WTC11 (cell line): ENCODE data around the gene SLC25A17. TPM values are rescaled to one million over a fixed set of nuclear protein-coding genes. Genes with fewer than 3 reads are reported as not detected.
"Not testable (repeated sequence)": the region's sequence is repeated elsewhere in the genome, so short reads cannot be mapped to it uniquely, and the experiment has no call there.

Experiments
- ATAC-seq: fragments of 200-7000 bp; cut with Tn5 transposase; 2 replicates; pipeline ENCODE4 v1.10.0; 2021; ENCODE audit warnings: mild to moderate bottlenecking, moderate library complexity
- Bru-seq: library from RNA; stranded (reverse); fragments of 400-500 nt; gene quantifications from one replicate; lab custom pipeline; 2021; lab: Mats Ljungman, UMichigan
- CTCF ChIA-PET: fragments of 300-600 bp; sonication (Branson Sonifier 250); formaldehyde crosslinking; loops from one replicate; lab custom pipeline; 2021; ENCODE audit warnings: antibody characterized with exemption; lab: Charles Lee
- POLR2A ChIA-PET: fragments of 350-600 bp; sonication (Branson Sonifier 250); formaldehyde crosslinking; loops from one replicate; lab custom pipeline; 2021; ENCODE audit warnings: antibody characterized with exemption; lab: Charles Lee
- DNase-seq: peaks from one replicate; pipeline ENCODE4 v3.0.0; 2021; ENCODE audit warnings: low spot score
- H3K27ac Mint-ChIP-seq: 2 replicates; pipeline ENCODE4 v1.8.0; 2021; ENCODE audit warnings: mixed read lengths
- H3K27me3 Mint-ChIP-seq: 2 replicates; pipeline ENCODE4 v1.8.0; 2021; ENCODE audit warnings: low read depth, mild to moderate bottlenecking, moderate library complexity, mixed read lengths
- H3K36me3 Mint-ChIP-seq: 2 replicates; pipeline ENCODE4 v1.8.0; 2021; ENCODE audit warnings: mixed read lengths
- H3K4me1 Mint-ChIP-seq: 2 replicates; pipeline ENCODE4 v1.8.0; 2022; ENCODE audit warnings: mixed read lengths
- H3K4me3 Mint-ChIP-seq: 2 replicates; pipeline ENCODE4 v1.8.0; 2021; ENCODE audit warnings: mild to moderate bottlenecking, moderate library complexity, mixed read lengths
- H3K9me3 Mint-ChIP-seq: 2 replicates; pipeline ENCODE4 v1.8.0; 2021; ENCODE audit warnings: mixed read lengths
- ESRRA ChIP-seq: sonication (generic); formaldehyde crosslinking; IDR thresholded peaks from 2 replicates; pipeline ENCODE4 v1.8.1; 2022; ENCODE audit warnings: mild to moderate bottlenecking, missing genetic modification reagents, borderline replicate concordance
- ETV6 ChIP-seq: sonication (generic); formaldehyde crosslinking; IDR thresholded peaks from 2 replicates; pipeline ENCODE4 v1.8.1; 2022; ENCODE audit warnings: mild to moderate bottlenecking, missing genetic modification reagents
- FOXP1 ChIP-seq: sonication (generic); formaldehyde crosslinking; IDR thresholded peaks from 2 replicates; pipeline ENCODE4 v1.8.0; 2022; ENCODE audit warnings: missing genetic modification reagents, mild to moderate bottlenecking, moderate library complexity, borderline replicate concordance
- GABPB1 ChIP-seq: sonication (generic); formaldehyde crosslinking; IDR thresholded peaks from 2 replicates; pipeline ENCODE4 v1.8.1; 2023; ENCODE audit warnings: mild to moderate bottlenecking, missing genetic modification reagents
- GTF2I ChIP-seq: fragments of 250-450 bp; sonication (Bioruptor Pico); conservative IDR thresholded peaks from 2 replicates; pipeline ENCODE4 v1.4.0; 2021; ENCODE audit warnings: mild to moderate bottlenecking
- HMGA2 ChIP-seq: fragments of 250-450 bp; sonication (Bioruptor Pico); IDR thresholded peaks from 2 replicates; pipeline ENCODE4 v1.4.0; 2021; ENCODE audit warnings: mild to moderate bottlenecking, moderate library complexity
- IRF2 ChIP-seq: sonication (generic); formaldehyde crosslinking; IDR thresholded peaks from 2 replicates; pipeline ENCODE4 v1.8.0; 2022; ENCODE audit warnings: low read depth, missing genetic modification reagents, borderline replicate concordance
- MYBL2 ChIP-seq: sonication (generic); formaldehyde crosslinking; IDR thresholded peaks from 2 replicates; pipeline ENCODE4 v1.8.1; 2023; ENCODE audit warnings: mild to moderate bottlenecking, moderate library complexity, missing genetic modification reagents
- NFE2L1 ChIP-seq: sonication (generic); formaldehyde crosslinking; IDR thresholded peaks from 2 replicates; pipeline ENCODE4 v1.8.1; 2023; ENCODE audit warnings: missing genetic modification reagents
- NFYB ChIP-seq: sonication (generic); formaldehyde crosslinking; conservative IDR thresholded peaks from 2 replicates; pipeline ENCODE4 v1.8.0; 2022; ENCODE audit warnings: low read depth, missing genetic modification reagents
- NR2C2 ChIP-seq: sonication (generic); formaldehyde crosslinking; IDR thresholded peaks from 2 replicates; pipeline ENCODE4 v1.8.0; 2022; ENCODE audit warnings: mild to moderate bottlenecking, missing genetic modification reagents
- SP1 ChIP-seq: sonication (generic); formaldehyde crosslinking; conservative IDR thresholded peaks from 2 replicates; pipeline ENCODE4 v1.8.1; 2022; ENCODE audit warnings: missing genetic modification reagents
- ZNF219 ChIP-seq: sonication (generic); formaldehyde crosslinking; IDR thresholded peaks from 2 replicates; pipeline ENCODE4 v1.8.0; 2023; ENCODE audit warnings: missing genetic modification reagents, mild to moderate bottlenecking, borderline replicate concordance
- long read RNA-seq, 3 experiments: library from RNA in 1 of 3; library from capped mRNA in 1 of 3; library from polyadenylated mRNA in 1 of 3; unstranded in 2 of 3; stranded (forward) in 1 of 3; transcript quantifications; one replicate each; pipeline ENCODE4 v2.0.0, GENCODE V29; 2021
- total RNA-seq: library from RNA; stranded (reverse); gene quantifications from 3 replicates; pipeline ENCODE4 v1.2.3, GENCODE V29; 2021
- TF ChIP-seq, protein P1 (sequence below): sonication (generic); formaldehyde crosslinking; IDR thresholded peaks from 2 replicates; pipeline ENCODE4 v1.8.1; 2023; ENCODE audit warnings: mild to moderate bottlenecking, missing genetic modification reagents
- TF ChIP-seq, protein P2 (sequence below): fragments of 250-450 bp; sonication (Bioruptor Pico); IDR thresholded peaks from 2 replicates; pipeline ENCODE4 v1.9.0; 2021; ENCODE audit warnings: mild to moderate bottlenecking
- TF ChIP-seq, protein P3 (sequence below): sonication (generic); formaldehyde crosslinking; IDR thresholded peaks from 2 replicates; pipeline ENCODE4 v1.8.1; 2023; ENCODE audit warnings: mild to moderate bottlenecking, missing genetic modification reagents
- TF ChIP-seq, protein P4 (sequence below): sonication (generic); formaldehyde crosslinking; IDR thresholded peaks from 2 replicates; pipeline ENCODE4 v1.8.1; 2022; ENCODE audit warnings: mild to moderate bottlenecking, moderate library complexity, missing genetic modification reagents
- TF ChIP-seq, protein P5 (sequence below): sonication (generic); formaldehyde crosslinking; IDR thresholded peaks from 2 replicates; pipeline ENCODE4 v1.8.1; 2023; ENCODE audit warnings: mild to moderate bottlenecking, missing genetic modification reagents, moderate library complexity
- TF ChIP-seq, protein P6 (sequence below): sonication (generic); formaldehyde crosslinking; IDR thresholded peaks from 2 replicates; pipeline ENCODE4 v1.8.0; 2022; ENCODE audit warnings: mild to moderate bottlenecking, missing genetic modification reagents
- TF ChIP-seq, protein P7 (sequence below): sonication (generic); formaldehyde crosslinking; IDR thresholded peaks from 2 replicates; pipeline ENCODE4 v1.8.0; 2022; ENCODE audit warnings: mild to moderate bottlenecking, missing genetic modification reagents

SLC25A17 gene, protein sequence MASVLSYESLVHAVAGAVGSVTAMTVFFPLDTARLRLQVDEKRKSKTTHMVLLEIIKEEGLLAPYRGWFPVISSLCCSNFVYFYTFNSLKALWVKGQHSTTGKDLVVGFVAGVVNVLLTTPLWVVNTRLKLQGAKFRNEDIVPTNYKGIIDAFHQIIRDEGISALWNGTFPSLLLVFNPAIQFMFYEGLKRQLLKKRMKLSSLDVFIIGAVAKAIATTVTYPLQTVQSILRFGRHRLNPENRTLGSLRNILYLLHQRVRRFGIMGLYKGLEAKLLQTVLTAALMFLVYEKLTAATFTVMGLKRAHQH
- total RNA-seq, result 22.0 to 29.6 TPM (median 25.2 TPM) in 3 replicates
- Bru-seq, nascent RNA, result percentile 82 among the genes with signal in this experiment
- long read RNA-seq, experiment 1, transcript SLC25A17-210 (9 exons, 2,262 nt), result major isoform, 117 of 157 reads
- long read RNA-seq, experiment 1, transcript SLC25A17-202 (5 exons, 2,405 nt), result minor isoform, 5 of 157 reads
- long read RNA-seq, experiment 1, partial matches to known transcripts, result 0 of 157 reads
- long read RNA-seq, experiment 1, other reads (novel, unspliced or antisense), result 30 of 157 reads
- long read RNA-seq, experiment 2, transcript SLC25A17-210 (9 exons, 2,262 nt), result major isoform, 24 of 48 reads
- long read RNA-seq, experiment 2, partial matches to known transcripts, result 5 of 48 reads
- long read RNA-seq, experiment 2, other reads (novel, unspliced or antisense), result 18 of 48 reads
- long read RNA-seq, experiment 3, transcript SLC25A17-210 (9 exons, 2,262 nt), result major isoform, 96 of 119 reads
- long read RNA-seq, experiment 3, transcript SLC25A17-217 (7 exons, 2,060 nt), result minor isoform, 5 of 119 reads
- long read RNA-seq, experiment 3, partial matches to known transcripts, result 1 of 119 reads
- long read RNA-seq, experiment 3, other reads (novel, unspliced or antisense), result 15 of 119 reads

DNA sequence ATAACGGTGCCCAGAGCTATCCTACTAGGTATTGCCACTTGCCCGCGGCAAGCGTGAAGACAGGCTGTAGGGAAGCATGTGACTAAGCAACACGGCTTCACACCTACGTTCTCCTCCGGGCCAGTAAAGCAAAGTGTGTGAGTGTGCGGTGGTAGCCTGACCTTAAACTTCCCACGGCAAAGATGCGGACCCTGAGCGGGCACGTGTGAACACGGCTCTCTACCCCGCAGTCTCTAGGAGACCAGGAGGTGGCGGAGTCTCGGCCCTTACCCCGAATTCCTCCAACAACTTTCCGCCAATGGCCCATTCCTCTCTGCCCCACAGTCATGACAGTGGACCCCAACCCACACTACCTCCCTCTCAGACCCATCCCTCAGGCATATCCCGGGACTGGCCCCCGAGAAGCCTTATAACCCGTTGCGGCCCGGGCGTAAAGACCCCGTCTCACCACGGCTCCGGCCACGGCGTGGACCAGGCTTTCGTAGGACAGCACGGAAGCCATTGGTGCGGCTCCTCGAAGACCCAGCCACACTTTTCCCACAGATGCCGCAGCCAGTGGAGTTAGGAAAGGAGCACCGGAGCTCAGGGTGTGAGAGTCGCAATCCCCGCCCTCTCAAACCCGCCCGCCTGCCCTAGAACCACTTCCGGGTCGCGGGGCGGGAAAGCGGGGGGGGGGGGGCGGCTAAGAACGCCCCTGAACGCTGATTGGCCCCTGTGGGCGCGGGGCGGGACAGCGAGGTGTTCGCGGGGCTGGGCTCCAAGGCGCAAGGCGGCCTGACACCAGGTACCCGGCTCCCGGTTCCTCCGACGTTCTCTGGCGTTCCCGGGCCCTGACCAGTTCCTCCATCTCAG is at the start of gene SLC25A17:
TSS of gene SLC25A17 (minus strand) at position 600 of the 852 bp plus-strand sequence. CDS start at position 502, 98 bp downstream.
- ChIA-PET CTCF (interaction anchor here (0.5 to 1.4 kb wide), 9 partner anchors 58 to 280 kb away, joined by 3 to 9 read pairs (median 3); no protein-coding TSS in a partner anchor), POLR2A (interaction anchor here (0.6 to 0.9 kb wide), 5 partner anchors 11 to 932 kb away, joined by 3 to 5 read pairs (median 3); partner anchors contain the start of gene XPNPEP3)
- Mint-ChIP-seq H3K36me3 (peaks cover 19% of the 10 kb centered on the region), H3K27me3 (no peaks in the 10 kb centered on the region), H3K4me1 (peaks cover 24% of the 10 kb centered on the region), H3K9me3 (no peaks in the 10 kb centered on the region), H3K27ac (peak within 1 kb of the TSS; percentile 83), H3K4me3 (peak within 1 kb of the TSS; percentile 92)
- DNase-seq (peak; percentile 91), ATAC-seq (peak; percentile 97)
- 0 out of 2 replicates have a peak, but pooled peaks have one; percentile 54 for TF ChIP-seq IRF2
- TF ChIP-seq, protein P1, sequence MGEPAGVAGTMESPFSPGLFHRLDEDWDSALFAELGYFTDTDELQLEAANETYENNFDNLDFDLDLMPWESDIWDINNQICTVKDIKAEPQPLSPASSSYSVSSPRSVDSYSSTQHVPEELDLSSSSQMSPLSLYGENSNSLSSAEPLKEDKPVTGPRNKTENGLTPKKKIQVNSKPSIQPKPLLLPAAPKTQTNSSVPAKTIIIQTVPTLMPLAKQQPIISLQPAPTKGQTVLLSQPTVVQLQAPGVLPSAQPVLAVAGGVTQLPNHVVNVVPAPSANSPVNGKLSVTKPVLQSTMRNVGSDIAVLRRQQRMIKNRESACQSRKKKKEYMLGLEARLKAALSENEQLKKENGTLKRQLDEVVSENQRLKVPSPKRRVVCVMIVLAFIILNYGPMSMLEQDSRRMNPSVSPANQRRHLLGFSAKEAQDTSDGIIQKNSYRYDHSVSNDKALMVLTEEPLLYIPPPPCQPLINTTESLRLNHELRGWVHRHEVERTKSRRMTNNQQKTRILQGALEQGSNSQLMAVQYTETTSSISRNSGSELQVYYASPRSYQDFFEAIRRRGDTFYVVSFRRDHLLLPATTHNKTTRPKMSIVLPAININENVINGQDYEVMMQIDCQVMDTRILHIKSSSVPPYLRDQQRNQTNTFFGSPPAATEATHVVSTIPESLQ (CRISPR knock-in tag), result no peak
- TF ChIP-seq, protein P2, sequence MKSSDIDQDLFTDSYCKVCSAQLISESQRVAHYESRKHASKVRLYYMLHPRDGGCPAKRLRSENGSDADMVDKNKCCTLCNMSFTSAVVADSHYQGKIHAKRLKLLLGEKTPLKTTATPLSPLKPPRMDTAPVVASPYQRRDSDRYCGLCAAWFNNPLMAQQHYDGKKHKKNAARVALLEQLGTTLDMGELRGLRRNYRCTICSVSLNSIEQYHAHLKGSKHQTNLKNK (CRISPR knock-in tag), result no peak
- TF ChIP-seq NFYB (CRISPR knock-in tag), result peak; percentile 76
- TF ChIP-seq ZNF219 (CRISPR knock-in tag), result no peak
- TF ChIP-seq MYBL2 (CRISPR knock-in tag), result peak; percentile 57; the same call in 1 of the 2 replicates
- peak; percentile 74 for TF ChIP-seq GABPB1 (CRISPR knock-in tag)
- TF ChIP-seq, protein P3, sequence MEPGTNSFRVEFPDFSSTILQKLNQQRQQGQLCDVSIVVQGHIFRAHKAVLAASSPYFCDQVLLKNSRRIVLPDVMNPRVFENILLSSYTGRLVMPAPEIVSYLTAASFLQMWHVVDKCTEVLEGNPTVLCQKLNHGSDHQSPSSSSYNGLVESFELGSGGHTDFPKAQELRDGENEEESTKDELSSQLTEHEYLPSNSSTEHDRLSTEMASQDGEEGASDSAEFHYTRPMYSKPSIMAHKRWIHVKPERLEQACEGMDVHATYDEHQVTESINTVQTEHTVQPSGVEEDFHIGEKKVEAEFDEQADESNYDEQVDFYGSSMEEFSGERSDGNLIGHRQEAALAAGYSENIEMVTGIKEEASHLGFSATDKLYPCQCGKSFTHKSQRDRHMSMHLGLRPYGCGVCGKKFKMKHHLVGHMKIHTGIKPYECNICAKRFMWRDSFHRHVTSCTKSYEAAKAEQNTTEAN (CRISPR knock-in tag), result peak; percentile 50; the same call in 1 of the 2 replicates
- no peak for TF ChIP-seq ESRRA (CRISPR knock-in tag)
- TF ChIP-seq, protein P4, sequence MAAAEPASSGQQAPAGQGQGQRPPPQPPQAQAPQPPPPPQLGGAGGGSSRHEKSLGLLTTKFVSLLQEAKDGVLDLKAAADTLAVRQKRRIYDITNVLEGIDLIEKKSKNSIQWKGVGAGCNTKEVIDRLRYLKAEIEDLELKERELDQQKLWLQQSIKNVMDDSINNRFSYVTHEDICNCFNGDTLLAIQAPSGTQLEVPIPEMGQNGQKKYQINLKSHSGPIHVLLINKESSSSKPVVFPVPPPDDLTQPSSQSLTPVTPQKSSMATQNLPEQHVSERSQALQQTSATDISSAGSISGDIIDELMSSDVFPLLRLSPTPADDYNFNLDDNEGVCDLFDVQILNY (CRISPR knock-in tag), result peak; percentile 55; the same call in 1 of the 2 replicates
- TF ChIP-seq, protein P5, sequence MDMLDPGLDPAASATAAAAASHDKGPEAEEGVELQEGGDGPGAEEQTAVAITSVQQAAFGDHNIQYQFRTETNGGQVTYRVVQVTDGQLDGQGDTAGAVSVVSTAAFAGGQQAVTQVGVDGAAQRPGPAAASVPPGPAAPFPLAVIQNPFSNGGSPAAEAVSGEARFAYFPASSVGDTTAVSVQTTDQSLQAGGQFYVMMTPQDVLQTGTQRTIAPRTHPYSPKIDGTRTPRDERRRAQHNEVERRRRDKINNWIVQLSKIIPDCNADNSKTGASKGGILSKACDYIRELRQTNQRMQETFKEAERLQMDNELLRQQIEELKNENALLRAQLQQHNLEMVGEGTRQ, result peak; percentile 38; the same call in 1 of the 2 replicates
- peak; percentile 72; the same call in 1 of the 2 replicates for TF ChIP-seq NFE2L1 (CRISPR knock-in tag)
- TF ChIP-seq, protein P6, sequence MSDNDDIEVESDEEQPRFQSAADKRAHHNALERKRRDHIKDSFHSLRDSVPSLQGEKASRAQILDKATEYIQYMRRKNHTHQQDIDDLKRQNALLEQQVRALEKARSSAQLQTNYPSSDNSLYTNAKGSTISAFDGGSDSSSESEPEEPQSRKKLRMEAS (CRISPR knock-in tag), result peak; percentile 77
- TF ChIP-seq HMGA2, result no peak
- no peak for TF ChIP-seq GTF2I (CRISPR knock-in tag)
- TF ChIP-seq ETV6 (CRISPR knock-in tag), result 0 out of 2 replicates have a peak, but pooled peaks have one; percentile 34
- peak; percentile 66; the same call in 1 of the 2 replicates for TF ChIP-seq FOXP1 (CRISPR knock-in tag)
- TF ChIP-seq, protein P7, sequence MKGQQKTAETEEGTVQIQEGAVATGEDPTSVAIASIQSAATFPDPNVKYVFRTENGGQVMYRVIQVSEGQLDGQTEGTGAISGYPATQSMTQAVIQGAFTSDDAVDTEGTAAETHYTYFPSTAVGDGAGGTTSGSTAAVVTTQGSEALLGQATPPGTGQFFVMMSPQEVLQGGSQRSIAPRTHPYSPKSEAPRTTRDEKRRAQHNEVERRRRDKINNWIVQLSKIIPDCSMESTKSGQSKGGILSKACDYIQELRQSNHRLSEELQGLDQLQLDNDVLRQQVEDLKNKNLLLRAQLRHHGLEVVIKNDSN, result peak; percentile 14; the same call in 1 of the 2 replicates
- TF ChIP-seq NR2C2 (CRISPR knock-in tag), result peak; percentile 87
- TF ChIP-seq SP1 (CRISPR knock-in tag), result peak; percentile 69

DNA sequence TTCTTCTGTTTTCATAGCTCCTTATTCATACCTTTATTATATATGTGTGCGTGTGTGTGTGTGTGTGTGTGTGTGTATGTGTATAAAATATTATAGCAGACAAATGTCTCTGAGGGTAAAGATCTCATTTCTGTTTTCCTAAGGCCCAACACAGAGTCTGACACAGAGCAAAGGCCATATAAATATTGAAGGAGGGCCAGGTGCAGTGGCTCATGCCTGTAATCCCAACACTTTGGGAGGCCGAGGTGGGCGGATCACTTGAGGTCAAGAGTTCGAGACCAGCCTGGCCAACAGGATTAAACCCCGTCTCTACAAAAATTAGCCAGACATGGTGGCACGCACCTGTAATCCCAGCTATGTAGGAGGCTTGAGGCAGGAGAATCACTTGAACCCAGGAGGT is 49.2 kb upstream of the SLC25A17 start:
- H3K27me3 Mint-ChIP-seq, ATAC-seq, DNase-seq, CTCF ChIA-PET, H3K4me1 Mint-ChIP-seq, H3K36me3 Mint-ChIP-seq, H3K27ac Mint-ChIP-seq, H3K4me3 Mint-ChIP-seq, H3K9me3 Mint-ChIP-seq: not testable (repeated sequence)
- POLR2A ChIA-PET, result interaction anchor here (1.1 kb wide), 1 partner anchor 402 kb away, joined by 3 read pairs; no protein-coding TSS in a partner anchor
